HG03064 (cell line): ENCODE results near the gene ABCC11.
"Not testable (repeated sequence)": the region's sequence is repeated elsewhere in the genome, so short reads cannot be mapped to it uniquely, and the experiment has no call there.

ENCODE experiments used
- ATAC-seq: cut with Tn5 transposase; IDR thresholded peaks from one replicate; pipeline ENCODE4 v1.9.1; 2021; ENCODE audit warnings: low read depth; ENCODE audit not compliant: unreplicated experiment

ABCC11 gene

DNA sequence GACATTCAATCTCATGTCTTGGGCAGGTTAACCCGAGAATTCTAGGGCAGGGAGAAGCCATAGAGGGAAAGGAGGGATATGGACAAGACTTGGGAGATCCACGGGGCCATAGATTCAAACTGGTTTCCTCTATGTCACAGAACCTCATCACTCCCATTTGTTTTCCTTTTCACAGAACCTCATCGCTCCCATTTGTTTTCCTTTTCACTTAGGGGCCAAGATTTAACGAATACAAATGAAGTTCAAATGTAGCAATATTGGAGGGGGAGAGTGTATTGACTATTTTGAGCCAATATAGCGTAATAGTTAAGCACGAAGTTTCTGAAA is 42.6 kb downstream of the ABCC11 start:
- no peak for ATAC-seq

DNA sequence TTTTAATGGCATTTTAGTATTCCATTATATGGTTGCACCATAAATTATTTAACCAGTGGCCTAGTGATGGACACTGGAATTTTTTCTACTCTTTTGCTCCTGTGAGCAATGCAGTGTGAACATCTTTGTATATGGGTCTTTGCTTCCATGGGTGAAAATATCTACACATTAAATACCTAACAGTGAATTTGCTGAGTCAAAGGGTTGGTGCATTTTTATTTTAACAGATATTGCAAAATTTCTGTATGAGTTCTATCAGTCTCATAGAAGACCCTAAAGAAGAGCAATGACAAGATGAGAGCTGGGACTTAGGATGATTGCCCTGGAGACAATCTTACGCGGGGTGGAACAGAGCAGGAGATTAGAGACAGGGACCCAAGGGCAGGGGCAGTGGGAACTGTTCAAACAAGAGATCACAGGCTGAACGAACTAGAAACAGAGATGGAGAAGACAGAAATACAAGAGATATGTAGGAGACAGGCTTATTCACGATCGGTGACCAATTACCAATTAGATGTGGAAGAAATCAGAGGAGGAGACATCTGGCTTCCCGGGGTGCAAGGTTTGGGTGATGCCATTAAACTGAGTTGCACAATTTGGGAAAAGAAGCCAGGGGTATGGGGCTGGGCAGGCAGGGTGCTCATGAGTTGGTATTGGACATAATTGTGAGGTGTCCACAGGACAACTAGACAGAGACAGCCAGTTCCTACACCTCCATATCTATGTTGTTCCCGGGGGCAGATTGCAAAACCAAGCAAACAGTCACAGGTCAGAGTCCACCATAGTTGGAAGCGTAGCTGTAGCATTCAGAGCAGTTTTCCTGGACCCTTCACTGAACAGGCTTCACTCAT is 43.1 kb downstream of the ABCC11 start:
- no peak for ATAC-seq

DNA sequence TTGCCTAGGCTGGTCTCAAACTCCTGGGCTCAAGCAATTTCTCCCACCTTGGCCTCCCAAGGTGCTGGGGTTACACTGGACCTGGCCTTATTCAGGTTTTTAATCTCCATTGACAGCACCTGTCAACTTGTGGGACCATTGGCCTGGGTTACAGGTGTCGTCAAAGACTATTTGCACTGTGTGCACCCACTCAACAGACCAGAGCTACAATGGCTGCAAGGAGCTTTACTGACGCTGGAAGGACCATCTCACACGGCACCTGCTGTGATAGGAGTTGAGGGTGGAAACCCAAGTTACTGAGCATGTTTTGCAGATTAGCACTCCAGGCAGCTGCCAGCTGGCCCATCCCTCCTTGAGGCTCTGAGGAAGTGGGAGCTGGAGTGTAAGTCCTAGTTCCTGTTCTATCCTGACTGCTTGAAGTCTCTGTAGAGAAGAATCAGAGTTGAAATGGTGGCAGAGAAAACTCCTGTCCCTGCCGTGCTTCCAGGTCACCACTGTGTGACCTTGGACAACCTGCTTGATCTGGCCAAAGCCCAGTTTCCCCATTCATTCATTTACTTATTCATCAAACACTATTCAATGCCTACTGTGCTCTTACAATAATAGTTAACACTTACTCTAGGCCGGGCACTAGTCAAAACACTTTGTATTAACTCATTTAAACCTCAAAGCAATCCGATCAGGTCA is 45.7 kb downstream of the ABCC11 start:
- no peak for ATAC-seq

DNA sequence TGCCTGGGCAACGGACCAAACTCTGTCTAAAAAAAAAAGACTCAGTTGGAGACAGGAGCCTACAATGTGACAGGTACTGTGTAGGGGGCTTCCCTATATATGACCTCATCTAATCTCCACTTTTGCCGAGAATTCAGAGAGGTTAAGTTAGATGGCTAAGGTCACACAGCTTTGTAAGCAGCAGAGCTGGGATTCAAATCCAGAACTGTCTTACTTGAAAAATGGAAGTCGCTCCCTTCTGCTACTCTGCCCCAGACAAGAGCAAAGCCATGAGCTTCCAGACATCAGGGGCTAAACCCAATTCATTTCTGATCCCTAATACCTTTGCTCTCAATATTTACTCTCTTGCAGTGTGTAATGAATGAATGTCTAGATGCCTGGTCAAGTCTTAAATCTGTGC is 50.0 kb downstream of the ABCC11 start:
- ATAC-seq, result no peak

DNA sequence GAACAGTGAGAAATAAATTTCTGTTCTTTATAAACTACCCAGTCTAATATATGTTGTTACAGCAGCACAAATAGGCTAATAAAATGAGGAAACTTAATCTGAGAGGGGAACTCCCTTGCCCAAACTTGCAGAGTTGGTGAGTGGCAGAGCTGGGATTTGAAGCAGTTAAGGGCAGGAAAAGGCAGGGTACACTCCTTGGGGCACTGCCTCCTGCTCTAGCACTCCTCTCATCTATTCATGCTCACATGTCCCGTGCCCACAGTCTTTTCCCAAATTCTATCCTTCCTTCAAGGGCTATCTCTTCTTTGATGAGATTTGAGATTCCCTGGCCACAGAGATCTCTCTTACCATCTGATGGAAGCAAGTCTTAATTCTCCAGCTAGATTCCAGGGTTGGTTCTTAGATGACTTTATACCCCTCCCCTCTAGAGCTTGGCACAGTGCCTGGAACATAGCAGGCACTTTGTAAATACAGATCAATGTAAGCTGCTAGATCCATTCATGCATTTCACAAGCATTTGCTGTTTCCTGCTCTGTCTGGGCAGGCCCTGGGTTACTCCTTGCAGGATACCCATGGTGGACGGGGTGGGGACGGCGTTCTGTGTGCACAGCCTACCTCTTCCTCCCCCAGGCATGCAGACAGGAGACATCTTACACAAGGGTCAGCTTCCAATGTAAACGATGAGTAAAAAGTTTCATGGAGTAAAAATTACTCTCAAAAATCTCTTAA is 52.3 kb downstream of the ABCC11 start:
- no peak for ATAC-seq

DNA sequence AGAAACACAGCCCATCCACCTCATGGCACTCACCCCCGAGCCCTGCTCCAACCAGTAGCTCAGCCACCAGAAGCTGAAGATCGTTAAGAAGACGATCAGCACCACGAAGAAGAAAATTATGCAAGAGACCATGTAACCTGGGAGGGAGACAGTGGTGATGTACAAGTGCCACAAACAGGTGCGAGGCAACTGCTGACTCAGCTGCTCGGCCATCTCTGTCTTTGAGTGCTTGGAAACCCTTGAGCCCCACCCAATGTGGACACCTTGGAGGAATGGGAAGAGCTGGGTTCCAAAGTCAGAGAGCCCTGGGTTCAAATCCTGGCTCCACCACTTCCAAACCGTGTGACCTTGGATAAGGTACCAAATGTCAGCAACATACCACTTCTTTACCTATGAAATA is 53.5 kb downstream of the ABCC11 start:
- no peak for ATAC-seq

DNA sequence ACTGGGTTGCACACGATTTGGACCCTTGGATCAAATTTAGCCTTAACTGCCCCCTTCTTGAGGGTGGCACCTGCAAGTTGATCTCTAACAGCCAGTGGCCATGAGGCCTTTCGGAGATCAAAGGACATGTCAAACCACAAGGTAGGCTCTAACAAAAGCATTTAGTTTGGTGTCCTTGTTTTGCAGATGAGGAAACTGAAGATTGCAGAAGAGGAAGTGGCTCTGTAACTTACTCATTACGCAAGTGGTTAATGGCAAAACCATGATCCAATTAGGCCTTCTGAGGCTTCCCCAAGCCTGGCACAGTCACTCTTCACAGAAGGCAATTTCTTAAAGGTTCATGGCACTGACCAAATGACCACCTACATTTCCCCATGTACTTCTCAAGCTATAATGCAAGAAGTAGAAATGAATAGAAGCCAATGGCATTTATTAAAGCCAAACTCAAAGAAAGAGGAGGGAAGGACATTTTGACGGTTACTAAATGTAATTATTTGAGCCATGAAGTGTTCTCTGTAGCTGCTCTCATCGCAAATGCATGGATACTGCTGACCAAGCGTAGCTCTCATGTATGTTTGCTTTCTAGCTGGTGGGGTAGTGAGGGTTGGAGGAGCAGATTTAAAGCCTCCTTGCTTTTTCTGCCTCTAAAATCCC is 58.8 kb downstream of the ABCC11 start:
- no peak for ATAC-seq

DNA sequence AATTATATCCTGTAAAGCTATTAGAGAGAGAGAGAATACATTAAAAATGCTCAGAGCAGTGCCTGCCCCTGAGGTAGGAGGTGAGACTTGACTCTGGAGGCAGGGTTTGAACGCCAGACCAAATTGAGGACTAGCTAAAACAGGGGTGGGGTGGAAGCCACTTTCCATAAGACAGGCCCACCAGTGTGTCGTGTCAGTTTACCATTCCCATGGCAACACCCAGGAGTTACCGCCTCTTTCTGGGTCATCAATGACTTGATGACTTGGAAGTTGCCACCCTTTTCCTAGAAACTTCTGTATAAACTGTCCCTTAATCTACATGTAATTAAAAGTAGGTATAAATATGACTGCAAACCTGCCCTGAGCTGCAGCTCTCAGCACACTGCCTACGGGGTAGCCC is 59.6 kb downstream of the ABCC11 start:
- ATAC-seq, result no peak

DNA sequence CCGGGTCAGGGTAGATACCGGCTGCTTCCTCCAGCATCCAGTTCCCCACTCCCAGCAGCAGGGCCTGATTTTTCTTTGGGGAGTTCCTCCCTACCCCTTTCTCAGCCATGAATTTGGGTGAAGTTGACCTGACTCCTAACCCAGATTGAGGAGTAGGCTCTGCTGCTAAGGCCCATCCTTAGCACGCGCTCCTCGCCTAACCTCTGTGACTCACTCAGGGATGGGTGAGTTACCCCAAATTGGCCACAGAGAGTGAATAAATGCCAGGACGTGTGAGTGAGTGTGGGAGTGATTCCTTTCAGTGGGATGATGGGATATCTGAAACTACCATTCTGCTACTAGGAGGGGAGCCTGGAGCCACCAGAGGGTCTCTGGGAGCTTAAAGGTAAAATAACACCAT is 62.7 kb downstream of the ABCC11 start:
- ATAC-seq, result no peak

DNA sequence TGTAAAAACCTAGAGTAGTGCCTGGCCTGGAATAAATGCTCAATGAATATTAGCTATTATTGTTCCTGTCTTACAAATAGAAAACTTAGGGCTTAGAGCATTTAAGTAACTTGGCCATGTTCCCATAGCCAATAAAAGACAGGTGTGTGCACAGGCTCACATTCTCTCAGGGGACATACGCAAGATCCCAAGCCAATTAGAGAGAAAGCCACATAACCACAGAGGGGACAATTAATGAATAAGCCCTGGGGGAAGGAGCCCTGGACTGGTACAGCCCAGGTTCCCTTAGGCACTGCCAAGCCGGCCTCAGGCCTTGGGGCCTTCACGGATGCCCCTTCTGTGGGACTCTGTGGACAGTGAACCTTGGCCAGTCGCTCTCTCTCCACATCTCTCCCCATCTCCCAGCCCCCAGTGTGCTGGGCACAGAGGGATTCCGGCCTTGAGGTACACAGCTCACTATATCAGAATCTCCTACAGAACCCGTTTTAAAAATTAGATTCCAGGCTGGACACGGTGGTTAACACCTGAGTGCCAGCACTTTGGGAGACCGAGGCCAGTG is 64.3 kb downstream of the ABCC11 start:
- no peak for ATAC-seq

DNA sequence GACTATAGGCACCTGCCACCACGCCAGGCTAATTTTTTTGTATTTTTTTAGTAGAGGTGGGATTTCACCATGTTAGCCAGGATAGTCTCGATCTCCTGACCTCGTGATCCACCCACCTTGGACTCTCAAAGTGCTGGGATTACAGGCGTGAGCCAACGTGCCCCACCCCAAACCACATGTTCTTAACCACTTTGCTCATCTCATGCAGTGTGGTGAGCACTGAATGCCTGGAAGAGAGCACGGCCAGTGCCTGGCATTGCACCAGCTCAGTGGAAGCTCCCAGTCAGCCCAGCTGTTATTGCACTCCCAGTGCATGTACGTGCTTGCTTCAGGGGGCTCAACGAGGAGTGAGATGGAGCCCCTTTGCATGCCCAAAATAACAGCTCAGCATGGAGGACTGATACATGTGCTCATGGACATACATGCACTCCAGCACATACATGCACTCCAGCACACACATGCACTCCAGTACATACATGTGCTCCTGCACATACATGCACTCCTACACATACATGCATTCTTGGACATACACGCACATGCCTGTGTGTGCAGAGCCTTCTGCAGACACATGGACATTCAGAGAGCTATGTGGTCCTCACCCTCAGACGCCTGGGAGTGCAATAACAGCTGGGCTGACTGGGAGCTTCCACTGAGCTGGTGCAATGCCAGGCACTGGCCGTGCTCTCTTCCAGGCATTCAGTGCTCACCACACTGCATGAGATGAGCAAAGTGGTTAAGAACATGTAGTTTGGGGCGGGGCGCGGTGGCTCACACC is 65.4 kb downstream of the ABCC11 start:
- ATAC-seq, result not testable (repeated sequence)

DNA sequence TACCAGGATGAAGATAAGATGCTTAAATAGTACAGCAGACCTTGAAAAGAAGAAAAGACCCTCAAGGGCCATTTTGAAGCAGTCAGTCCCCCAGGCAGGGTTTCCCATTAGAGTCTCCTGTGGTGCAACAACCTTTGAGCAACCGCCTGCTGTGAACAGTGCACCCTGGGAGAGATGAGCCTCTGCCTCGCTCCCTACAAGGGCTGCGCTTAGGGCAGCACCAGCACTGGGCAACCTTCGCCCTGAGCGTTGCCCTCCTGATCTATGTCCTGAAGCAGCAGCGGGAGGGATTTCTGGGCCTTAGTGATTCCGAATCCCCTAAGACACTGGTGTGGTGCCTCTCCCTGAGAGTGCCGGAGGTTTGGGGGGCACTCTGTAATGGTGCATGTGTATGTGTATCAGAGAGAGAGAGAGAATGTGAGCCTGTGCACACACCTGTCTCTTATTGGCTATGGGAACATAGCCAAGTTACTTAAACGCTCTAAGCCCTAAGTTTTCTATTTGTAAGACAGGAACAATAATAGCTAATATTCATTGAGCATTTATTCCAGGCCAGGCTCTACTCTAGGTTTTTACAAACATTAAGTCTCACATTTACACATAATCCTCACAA is 66.4 kb downstream of the ABCC11 start:
- no peak for ATAC-seq

DNA sequence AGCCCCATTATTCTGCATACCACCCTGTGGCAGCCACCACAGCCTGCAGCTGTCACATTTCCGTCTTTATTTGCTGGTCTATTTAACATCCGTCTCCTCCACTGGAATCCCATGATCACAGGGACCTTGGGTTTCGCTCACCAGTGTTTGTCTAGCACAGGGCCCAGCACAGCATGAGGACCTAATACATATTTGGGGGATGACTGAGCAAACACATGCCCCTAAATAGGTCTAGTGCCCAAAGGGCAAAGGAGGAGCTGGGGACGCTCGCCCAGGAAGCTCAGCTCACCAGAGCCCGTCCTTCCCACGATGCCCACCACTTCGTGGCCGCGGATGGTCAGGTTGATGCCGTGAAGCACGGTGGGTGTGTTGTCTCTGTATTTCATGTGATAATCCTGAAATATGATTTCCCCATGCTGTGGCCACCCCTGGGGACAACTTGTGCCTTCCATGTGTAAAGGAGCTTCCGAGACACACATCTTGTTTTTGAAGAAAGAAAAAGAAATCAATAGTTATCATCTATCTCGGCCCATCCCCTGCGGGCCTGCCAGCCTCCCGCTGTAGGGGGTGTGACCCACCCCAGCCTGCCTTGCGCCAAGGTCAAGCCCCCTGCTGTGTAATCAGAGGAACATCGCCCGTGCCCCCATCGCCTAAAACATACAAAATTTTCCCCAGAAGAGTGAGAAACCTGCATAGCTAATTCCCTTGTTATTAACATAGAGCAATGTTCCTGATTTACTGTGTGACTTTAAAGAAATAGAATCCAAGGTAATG is 70.5 kb downstream of the ABCC11 start:
- no peak for ATAC-seq

DNA sequence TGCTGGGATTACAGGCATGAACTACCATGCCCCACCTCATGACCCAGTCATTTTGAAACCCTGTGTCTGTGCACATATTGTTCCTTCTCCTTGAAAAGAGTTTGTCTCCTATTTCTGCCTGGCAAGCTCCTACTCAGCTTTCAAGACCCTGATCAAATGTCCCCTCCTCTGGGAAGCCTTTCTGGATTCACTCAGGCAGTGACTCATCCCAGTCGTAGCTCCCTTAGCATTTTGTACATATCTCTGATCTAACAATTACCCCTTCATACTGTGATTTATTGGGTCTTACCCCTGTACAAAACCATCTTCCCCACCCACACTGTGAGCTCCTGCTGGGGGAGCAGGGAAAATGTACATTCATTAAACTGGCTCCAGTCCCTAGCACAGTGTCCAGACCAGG is 73.5 kb downstream of the ABCC11 start:
- ATAC-seq, result no peak

DNA sequence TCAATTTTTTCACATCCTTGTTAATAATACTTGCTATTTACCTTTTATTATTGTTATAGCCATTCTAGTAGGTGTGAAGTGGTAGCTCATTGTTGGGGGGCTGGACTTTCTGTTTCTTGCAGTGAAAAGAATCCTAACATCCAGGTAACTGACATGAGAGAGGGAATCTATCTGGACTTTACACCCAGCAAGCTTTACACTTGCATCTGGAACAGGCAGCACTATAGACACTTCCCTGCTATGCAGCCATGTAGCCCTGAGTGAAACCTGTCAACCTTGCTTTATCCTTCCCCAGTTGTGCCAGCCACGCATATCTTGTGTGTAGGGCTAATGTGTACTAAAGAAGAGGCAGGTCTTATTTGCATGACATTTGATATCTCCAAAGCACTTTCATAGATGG is 74.7 kb downstream of the ABCC11 start:
- no peak for ATAC-seq

DNA sequence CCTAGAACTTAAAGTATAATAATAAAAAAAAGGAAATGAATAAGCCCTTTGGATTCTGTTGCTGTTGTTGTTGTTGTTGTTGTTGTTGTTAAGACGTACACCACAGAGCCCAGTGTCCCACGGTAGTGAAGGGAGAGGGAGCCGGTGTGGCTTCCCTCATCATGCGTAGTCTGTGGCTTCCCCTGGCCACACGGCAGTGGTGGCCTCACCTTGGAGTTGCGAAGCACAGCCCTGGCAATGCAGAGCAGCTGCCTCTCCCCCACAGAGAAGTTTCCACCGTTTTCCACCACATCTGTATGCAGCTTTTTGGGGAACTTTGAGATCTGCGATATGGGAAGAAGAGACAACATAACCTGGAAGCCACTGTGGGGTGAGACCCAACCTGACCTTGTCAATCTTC is 77.4 kb downstream of the ABCC11 start:
- ATAC-seq, result no peak

DNA sequence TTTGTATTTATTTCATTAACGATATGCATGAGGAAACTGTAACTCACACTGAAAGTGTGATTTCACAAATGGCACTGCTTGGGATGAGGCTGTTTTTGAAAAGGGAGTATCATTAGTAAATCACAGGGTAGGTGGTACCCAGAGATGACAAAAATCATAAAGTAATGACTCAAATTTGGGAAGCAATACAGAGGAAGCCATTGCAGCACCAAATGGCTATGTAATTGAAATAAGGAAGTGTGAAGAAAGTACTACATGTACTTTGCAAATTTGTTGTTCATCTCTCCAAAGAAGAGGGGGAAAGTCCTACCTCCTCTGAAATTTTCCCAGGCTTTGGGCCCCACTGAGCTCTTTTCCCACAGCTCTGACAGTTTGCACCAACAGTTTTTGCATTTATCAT is 79.3 kb downstream of the ABCC11 start:
- ATAC-seq, result no peak

DNA sequence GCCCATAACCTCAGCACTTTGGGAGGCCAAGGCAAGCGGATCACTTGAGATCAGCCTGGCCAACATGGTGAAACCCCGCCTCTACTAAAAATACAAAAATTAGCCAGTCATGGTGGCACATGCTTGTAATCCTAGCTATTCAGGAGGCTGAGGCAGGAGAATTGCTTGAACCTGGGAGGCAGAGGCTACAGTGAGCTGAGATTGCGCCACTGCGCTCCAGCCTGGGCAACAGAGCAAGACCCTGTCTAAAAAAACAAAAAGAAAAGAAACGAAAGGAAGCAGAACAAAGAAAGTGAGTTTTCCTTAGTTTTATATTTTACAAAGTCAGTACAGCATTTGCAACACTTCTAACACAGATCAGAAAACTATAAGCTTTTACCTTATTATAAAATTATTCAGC is 80.7 kb downstream of the ABCC11 start:
- not testable (repeated sequence) for ATAC-seq
